ENCODE measurements around the gene SKI. TPM values are rescaled to one million over a fixed set of nuclear protein-coding genes. Genes with fewer than 3 reads are reported as not detected.

The SKI gene
- total and polyA plus RNA-seq, 10 of the 15 experiments (the other 5 are each of a cell fraction or from before 2014, with no cell fraction given): 0.03 to 14.9 (median 0.96) TPM

DNA sequence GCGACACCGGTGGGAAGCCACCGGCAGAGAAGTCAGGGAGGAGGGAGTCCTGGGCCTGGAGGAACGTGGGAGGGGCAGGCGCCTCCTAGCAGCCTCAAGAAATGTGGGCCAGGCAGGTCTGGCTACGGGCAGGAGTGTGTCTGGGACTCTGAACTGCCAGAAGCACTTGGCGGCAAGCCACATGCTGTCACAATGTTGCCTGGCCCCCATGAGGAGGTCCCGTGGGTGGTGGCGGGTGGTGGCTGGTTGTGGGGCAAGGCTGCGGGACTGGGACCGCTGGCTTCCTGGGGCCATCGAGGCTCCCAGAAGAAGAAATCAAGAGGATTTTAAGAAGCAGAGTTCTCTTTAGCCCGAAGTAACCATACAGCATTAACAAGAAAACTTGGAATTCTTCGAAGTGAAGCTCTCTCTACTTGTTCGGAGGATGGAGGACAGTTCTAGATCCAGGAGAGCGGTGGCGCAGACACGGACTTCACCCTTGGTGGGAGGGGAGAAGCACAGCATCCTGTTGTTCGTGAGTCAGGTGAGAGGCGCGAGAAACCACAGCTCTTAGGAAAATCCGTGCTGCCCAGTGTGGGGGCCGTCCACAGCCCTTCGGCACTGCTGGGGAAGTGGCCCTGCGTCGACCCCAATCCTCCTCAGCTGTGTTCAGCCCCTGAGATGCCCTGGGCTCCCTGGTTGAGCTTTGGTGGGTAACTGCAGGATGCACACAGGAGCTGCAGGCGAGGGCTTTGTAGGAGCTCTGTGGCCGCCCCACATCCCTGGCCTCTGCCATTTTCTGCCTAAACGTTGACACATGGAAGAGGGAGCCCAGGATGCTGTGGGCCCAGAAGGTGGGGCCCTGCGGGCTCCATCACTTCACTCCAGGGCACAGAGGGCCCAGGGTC is 12.4 kb downstream of the SKI start:
- FAIRE-seq: no peak

More for the DNA sequence above, 12.4 kb downstream of the SKI start:
- Histone ChIP-seq H3K4me3 (no peak overlapping the region), H3K4me1 (ENCODE audit: control insufficient read depth, insufficient read depth, low read length) (peaks cover under 1% of the 10 kb centered on the region; the same call in 1 of the 2 replicates), H4K20me1 (ENCODE audit: control insufficient read depth, insufficient read depth) (no peaks in the 10 kb centered on the region), H3K9ac (ENCODE audit: control insufficient read depth, insufficient read depth, low read length) (no peak overlapping the region), H3K27ac (ENCODE audit: control insufficient read depth, insufficient read depth) (no peak overlapping the region), H3K36me3 (ENCODE audit: control insufficient read depth in 2 of 2, insufficient read depth in 2 of 2, low read length in 1 of 2) (peaks cover 0 to 5% of the 10 kb centered on the region in 2 experiments; a peak in 2 of 4 replicates), H3K79me2 (ENCODE audit: control insufficient read depth, insufficient read depth, low read length) (peaks cover 10% of the 10 kb centered on the region), H2AFZ (ENCODE audit: control insufficient read depth, low read depth, low read length) (no peak overlapping the region), H3K4me2 (ENCODE audit: control insufficient read depth, insufficient read depth) (no peak overlapping the region), H3K9me3 (replicated peaks; ENCODE audit: control insufficient read depth, insufficient read depth, low read length) (no peaks in the 10 kb centered on the region), H3K27me3 (replicated peaks in 1 of 2; ENCODE audit: control insufficient read depth in 2 of 2, insufficient read depth in 2 of 2, low read length in 1 of 2) (no peaks in the 10 kb centered on the region)
- ChIA-PET SMC1A (ENCODE audit: uncharacterized antibody, unreplicated experiment) (no interaction called here), POLR2A (no interaction called here), CTCF (no interaction called here), RAD21 (ENCODE audit: unreplicated experiment) (no interaction called here)
- intact Hi-C loops (cut with micrococcal nuclease; ENCODE audit: unreplicated experiment) (no loop called here), in situ Hi-C loops (cut with MboI) (no loop called here)
- no peak for ATAC-seq
- WGBS (ENCODE audit: insufficient coverage, insufficient replicate concordance, low lambda C conversion rate, missing lambda C conversion rate): 88% methylated on average over 30 of the region's 30 CpGs
- no peak for TF ChIP-seq ZNF207 (IDR thresholded peaks at IDR 0.05; ENCODE audit: borderline replicate concordance)
- TF ChIP-seq SIN3A (IDR thresholded peaks at IDR 0.05; ENCODE audit: low read depth, low read length): no peak
- TF ChIP-seq SREBF1 (IDR thresholded peaks at IDR 0.05; ENCODE audit: low read length): no peak
- TF ChIP-seq, protein P1, sequence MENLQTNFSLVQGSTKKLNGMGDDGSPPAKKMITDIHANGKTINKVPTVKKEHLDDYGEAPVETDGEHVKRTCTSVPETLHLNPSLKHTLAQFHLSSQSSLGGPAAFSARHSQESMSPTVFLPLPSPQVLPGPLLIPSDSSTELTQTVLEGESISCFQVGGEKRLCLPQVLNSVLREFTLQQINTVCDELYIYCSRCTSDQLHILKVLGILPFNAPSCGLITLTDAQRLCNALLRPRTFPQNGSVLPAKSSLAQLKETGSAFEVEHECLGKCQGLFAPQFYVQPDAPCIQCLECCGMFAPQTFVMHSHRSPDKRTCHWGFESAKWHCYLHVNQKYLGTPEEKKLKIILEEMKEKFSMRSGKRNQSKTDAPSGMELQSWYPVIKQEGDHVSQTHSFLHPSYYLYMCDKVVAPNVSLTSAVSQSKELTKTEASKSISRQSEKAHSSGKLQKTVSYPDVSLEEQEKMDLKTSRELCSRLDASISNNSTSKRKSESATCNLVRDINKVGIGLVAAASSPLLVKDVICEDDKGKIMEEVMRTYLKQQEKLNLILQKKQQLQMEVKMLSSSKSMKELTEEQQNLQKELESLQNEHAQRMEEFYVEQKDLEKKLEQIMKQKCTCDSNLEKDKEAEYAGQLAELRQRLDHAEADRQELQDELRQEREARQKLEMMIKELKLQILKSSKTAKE (IDR thresholded peaks at IDR 0.05; ENCODE audit: low read depth, poor library complexity, severe bottlenecking): no peak
- TF ChIP-seq STAT3 (IDR thresholded peaks at IDR 0.05; ENCODE audit: low read depth, low read length): no peak
- no peak for TF ChIP-seq MTA3 (IDR thresholded peaks at IDR 0.05; ENCODE audit: borderline replicate concordance, low read length)
- no peak for TF ChIP-seq EP300 (IDR thresholded peaks at IDR 0.05; ENCODE audit: borderline replicate concordance in 1 of 2, control insufficient read depth in 1 of 2, low read depth in 2 of 2, low read length in 2 of 2)
- TF ChIP-seq BHLHE40 (IDR thresholded peaks at IDR 0.05; ENCODE audit: borderline replicate concordance in 1 of 2, low read depth in 2 of 2, low read length in 1 of 2): no peak
- TF ChIP-seq, protein P2, sequence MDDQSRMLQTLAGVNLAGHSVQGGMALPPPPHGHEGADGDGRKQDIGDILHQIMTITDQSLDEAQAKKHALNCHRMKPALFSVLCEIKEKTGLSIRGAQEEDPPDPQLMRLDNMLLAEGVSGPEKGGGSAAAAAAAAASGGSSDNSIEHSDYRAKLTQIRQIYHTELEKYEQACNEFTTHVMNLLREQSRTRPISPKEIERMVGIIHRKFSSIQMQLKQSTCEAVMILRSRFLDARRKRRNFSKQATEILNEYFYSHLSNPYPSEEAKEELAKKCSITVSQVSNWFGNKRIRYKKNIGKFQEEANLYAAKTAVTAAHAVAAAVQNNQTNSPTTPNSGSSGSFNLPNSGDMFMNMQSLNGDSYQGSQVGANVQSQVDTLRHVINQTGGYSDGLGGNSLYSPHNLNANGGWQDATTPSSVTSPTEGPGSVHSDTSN (IDR thresholded peaks at IDR 0.05; ENCODE audit: insufficient replicate concordance, low read depth, low read length): no peak
- no peak for TF ChIP-seq ZNF384 (IDR thresholded peaks at IDR 0.05; ENCODE audit: borderline replicate concordance, low read depth, low read length)
- TF ChIP-seq PAX5 (IDR thresholded peaks at IDR 0.05; ENCODE audit: borderline replicate concordance, low read depth, low read length): no peak
- no peak for TF ChIP-seq RAD51 (IDR thresholded peaks at IDR 0.05)
- TF ChIP-seq ZNF217 (IDR thresholded peaks at IDR 0.05): no peak
- TF ChIP-seq NFIC (IDR thresholded peaks at IDR 0.05; ENCODE audit: low read depth, low read length): no peak
- TF ChIP-seq HDGF (IDR thresholded peaks at IDR 0.05): no peak
- TF ChIP-seq BACH1 (IDR thresholded peaks at IDR 0.05; ENCODE audit: borderline replicate concordance): no peak
- TF ChIP-seq SUPT20H (IDR thresholded peaks at IDR 0.05; ENCODE audit: borderline replicate concordance, control insufficient read depth, low read depth, low read length): no peak
- TF ChIP-seq NR2C1 (IDR thresholded peaks at IDR 0.05): no peak
- TF ChIP-seq POU2F2 (IDR thresholded peaks at IDR 0.05; ENCODE audit: borderline replicate concordance, low read depth, low read length): no peak
- DNase-seq (ENCODE audit: low read depth, low spot score): no peak
- BruUV-seq (replicated peaks): no TSS peak
